GM19099 (cell line): ENCODE results near the gene SLC6A11.

Source experiments
- POLR2A ChIP-seq: IDR thresholded peaks from 3 replicates; pipeline ENCODE4 v1.6.1; 2011; ENCODE audit warnings: low read depth; ENCODE audit not compliant: insufficient read length; ENCODE audit errors: extremely low read depth

The SLC6A11 gene

GRCh38 chr3:10822055-10822454 is 6.0 kb downstream of the SLC6A11 start:
- no peak for TF ChIP-seq POLR2A

- TF ChIP-seq POLR2A, result no peak
Observed at GRCh38 chr3:10822708-10823515, 6.9 kb downstream of the SLC6A11 start.

GRCh38 chr3:10823516-10823818 is 7.4 kb downstream of the SLC6A11 start:
- no peak for TF ChIP-seq POLR2A

- no peak for TF ChIP-seq POLR2A
Observed at GRCh38 chr3:10824468-10824867, 8.4 kb downstream of the SLC6A11 start.

GRCh38 chr3:10833855-10834414 is 17.9 kb downstream of the SLC6A11 start:
- no peak for TF ChIP-seq POLR2A

GRCh38 chr3:10834951-10835350 is 18.9 kb downstream of the SLC6A11 start:
- TF ChIP-seq POLR2A, result no peak

GRCh38 chr3:10835406-10835805 is 19.4 kb downstream of the SLC6A11 start:
- TF ChIP-seq POLR2A, result no peak

GRCh38 chr3:10836676-10837075 is 20.6 kb downstream of the SLC6A11 start:
- TF ChIP-seq POLR2A, result no peak

GRCh38 chr3:10837849-10838248 is 21.8 kb downstream of the SLC6A11 start:
- no peak for TF ChIP-seq POLR2A

- TF ChIP-seq POLR2A, result no peak
Observed at GRCh38 chr3:10839167-10839566, 23.1 kb downstream of the SLC6A11 start.

GRCh38 chr3:10841100-10841499 is 25.1 kb downstream of the SLC6A11 start:
- TF ChIP-seq POLR2A, result no peak

- TF ChIP-seq POLR2A, result no peak
Observed at GRCh38 chr3:10843378-10843777, 27.4 kb downstream of the SLC6A11 start.

- TF ChIP-seq POLR2A, result no peak
Observed at GRCh38 chr3:10845001-10845761, 29.2 kb downstream of the SLC6A11 start.

GRCh38 chr3:10845839-10846656 is 30.0 kb downstream of the SLC6A11 start:
- no peak for TF ChIP-seq POLR2A

GRCh38 chr3:10846657-10846975 is 30.6 kb downstream of the SLC6A11 start:
- no peak for TF ChIP-seq POLR2A

- TF ChIP-seq POLR2A, result no peak
Observed at GRCh38 chr3:10848261-10848660, 32.2 kb downstream of the SLC6A11 start.
